Head of caudate nucleus (tissue), 42 donors: ENCODE results near the gene NGEF.
"Not testable (repeated sequence)": the region's sequence is repeated elsewhere in the genome, so short reads cannot be mapped to it uniquely, and the experiment has no call there.

ENCODE experiments used
- DNase-seq, 42 donors: peaks; one replicate each; pipeline versions ENCODE4 v3.0.0 to v3.0.0-alpha.2; 2020 to 2021; ENCODE audit warnings: mixed read lengths in 7 of 42
- intact Hi-C: fragments of 100-400 bp; cut with DNase I; formaldehyde crosslinking; loops from one replicate; pipeline ENCODE4 v1.15.0; 2022

Gene NGEF

DNA sequence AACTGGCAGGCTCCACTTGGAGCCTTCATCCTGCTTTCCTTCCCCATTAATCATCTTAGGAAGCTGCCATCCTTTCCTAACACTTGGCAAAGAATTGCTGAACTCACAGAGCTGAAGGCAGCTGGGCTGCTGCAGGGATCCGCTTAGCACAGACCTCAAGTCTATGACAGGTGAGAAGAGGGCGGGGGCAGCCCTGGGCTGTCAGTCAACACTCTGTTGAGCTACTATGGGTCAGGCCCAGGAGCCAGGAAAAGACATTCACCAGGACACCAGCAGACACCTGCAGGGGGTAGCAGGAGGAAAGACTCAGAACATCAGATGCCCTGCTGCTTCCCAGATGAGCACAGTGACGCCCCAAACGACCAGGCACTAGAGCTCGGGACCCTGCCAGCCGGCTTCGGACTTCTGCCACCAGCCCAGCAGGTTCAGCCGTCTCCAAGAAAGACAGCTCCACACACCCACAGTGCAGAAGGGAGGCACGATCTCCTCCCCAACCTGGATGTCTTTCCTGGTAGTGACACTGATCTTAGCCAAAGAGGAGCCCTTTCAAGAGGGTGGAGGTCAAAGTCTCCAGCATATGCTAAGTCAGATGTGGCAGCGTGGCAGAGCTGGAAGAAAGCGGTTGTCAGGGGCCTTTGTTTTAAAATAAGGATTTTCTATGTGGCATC lies 87.8 kb downstream of the NGEF start:
- DNase-seq, result peak in 23 of 42 donors; percentile 42 to 80 (median 57)
- intact Hi-C loops, result no loop called here

GRCh38 chr2:232924433-232924832 lies 88.6 kb downstream of the NGEF start:
- peak in 2 of 42 donors; percentile 10 to 32 for DNase-seq
- intact Hi-C loops, result no loop called here

DNA sequence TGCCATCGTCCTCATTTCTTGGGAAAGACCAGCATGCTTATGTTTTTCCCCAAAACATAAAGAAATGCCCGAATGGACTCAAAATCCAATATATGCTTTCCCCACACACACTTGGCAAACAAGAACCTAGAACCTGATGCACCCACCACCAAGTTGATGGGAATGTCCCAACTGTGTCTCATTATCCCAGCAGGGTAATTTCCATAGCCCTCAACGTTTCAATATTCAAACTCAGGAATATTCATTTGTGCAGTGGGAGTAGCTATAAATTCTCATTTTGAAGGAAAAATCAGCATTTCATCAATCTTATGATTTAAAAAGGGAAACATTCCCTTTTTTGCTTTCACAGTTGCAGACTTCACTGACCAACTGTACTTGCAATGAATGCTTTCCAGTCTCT lies 92.3 kb downstream of the NGEF start:
- peak in 1 of 42 donors; percentile 13 for DNase-seq
- intact Hi-C loops, result no loop called here

GRCh38 chr2:232920055-232920454 lies 93.0 kb downstream of the NGEF start:
- DNase-seq, result peak in 4 of 42 donors; percentile 11 to 43 (median 32)
- intact Hi-C loops, result no loop called here

DNA sequence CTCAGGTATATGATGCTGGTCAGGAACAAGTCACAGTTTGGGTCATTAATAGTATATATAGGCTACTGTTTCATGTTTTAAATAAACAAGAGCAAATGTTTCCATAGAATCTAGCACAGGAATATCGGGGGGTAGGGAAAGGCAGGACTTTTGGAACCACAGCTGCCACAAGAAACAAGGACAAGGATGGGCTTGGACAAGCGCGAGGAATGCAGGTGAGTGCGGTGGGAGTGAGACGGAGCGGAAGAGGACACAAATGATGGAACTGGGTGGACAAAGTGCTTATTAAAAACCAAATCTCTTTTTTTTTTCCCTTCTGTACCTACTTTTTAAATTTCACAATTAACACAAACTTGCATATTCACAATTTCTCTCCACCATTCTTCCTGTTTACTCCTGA lies 93.9 kb downstream of the NGEF start:
- intact Hi-C loops, result no loop called here
- peak in 5 of 42 donors; percentile 4 to 31 (median 14) for DNase-seq

DNA sequence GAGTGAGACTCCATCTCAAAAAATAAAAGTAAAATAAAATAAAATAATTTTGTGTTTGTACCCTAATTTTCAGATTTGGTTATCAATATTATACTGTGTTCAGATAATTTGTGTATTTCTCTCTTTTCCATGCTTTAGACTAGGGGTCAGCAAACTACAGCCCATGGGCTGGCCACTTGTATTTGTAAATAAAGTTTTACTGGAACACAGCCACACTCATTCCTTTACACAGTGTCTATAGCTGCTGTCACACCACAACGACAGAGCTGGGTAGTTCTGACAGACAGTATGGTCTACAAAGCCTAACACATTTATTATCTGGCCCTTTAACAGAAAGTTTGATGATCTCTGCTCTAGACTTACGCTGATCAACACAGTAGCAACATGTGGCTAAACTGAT lies 99.2 kb downstream of the NGEF start:
- peak in 3 of 42 donors; percentile 3 to 11 (median 4) for DNase-seq
- intact Hi-C loops, result no loop called here

DNA sequence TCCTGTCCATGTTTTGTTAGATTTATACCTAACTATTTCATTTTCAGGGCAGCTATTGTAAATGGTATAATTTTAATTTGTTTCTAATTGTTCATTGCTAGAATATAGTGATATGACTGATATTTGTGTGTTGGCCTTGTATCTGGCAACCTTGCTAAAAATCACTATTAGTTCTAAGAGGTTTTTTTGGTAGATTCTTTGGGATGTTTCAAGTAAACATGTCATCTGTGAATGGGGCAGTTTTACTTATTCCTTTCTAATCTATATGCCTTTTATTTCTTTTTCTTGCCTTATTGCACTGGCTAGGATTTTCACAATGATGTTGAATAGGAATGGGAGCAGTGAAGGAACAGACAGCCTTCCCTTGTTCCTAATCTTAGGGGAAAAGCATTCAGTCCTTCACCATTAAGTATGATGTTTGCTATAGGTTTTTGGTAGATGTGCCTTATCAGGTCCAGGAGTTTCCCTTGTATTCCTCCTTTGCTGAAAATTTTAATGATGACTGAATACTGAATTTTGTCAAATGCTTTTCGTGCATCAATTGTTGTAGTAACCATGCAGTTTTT lies 101.3 kb downstream of the NGEF start:
- no peak for DNase-seq
- intact Hi-C loops, result no loop called here

- DNase-seq, result peak in 8 of 42 donors; percentile 2 to 32 (median 13)
- intact Hi-C loops, result no loop called here
These were observed 102.7 kb downstream of the NGEF start for GRCh38 chr2:232910376-232910775.

DNA sequence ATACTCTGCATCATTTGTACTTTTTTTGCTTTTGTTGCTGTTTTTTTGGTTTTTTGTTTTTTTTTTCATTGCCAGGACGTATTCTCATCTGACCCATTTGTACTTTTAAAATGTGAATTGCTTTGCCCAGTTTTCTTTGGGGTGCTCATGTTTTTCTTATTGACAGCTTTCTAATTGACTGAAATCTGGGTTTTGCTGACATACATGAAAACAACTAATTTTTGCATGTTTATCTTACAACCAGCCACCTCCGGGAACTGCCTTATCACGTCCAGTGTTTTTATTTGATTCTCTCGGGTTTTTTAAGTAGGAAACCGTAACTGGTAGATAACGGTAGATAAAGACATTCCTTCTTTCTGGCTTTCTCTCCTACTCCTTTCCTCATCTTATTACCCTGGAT lies 104.4 kb downstream of the NGEF start:
- intact Hi-C loops, result no loop called here
- DNase-seq, result peak in 1 of 42 donors; percentile 2

DNA sequence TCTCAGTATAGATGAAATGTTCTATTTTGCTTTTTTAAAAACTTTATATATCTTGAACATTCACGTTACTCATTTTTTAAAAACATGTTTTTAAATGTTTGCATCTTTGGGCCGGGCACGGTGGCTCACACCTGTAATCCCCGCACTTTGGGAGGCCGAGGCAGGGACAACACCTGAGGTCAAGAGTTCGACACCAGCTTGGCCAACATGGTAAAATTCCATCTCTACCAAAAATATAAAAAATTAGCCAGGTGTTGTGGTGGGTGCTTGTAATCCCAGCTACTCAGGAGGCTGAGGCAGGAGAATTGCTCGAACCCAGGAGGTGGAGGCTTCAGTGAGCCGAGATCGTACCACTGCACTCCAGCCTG lies 105.4 kb downstream of the NGEF start:
- intact Hi-C loops, result not testable (repeated sequence)
- peak in 8 of 42 donors; percentile 3 to 45 (median 11) for DNase-seq

GRCh38 chr2:232906867-232907717 lies 106.0 kb downstream of the NGEF start:
- intact Hi-C loops, result not testable (repeated sequence)
- DNase-seq, result peak in 5 of 42 donors; percentile 0 to 33 (median 3)

DNA sequence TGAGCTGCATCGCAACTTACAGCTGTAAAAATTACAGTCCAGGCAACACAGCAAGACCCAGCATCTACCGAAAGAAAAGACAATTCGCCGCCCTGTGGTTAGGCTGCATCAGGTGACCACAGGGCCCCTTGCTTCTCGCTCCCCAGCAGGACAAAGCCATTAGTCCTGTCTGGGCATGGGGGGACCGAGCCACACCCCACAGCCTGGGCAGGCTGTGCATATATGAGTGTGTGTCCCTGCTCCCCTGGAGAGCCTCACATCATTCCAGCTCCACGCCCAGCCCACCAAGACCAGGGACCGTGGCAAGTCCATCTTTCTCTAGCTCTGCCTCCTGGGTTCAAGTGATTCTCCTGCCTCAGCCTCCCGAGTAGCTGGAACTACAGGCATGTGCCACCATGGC lies 109.1 kb downstream of the NGEF start:
- peak in 10 of 42 donors; percentile 0 to 34 (median 8) for DNase-seq
- intact Hi-C loops, result no loop called here

DNA sequence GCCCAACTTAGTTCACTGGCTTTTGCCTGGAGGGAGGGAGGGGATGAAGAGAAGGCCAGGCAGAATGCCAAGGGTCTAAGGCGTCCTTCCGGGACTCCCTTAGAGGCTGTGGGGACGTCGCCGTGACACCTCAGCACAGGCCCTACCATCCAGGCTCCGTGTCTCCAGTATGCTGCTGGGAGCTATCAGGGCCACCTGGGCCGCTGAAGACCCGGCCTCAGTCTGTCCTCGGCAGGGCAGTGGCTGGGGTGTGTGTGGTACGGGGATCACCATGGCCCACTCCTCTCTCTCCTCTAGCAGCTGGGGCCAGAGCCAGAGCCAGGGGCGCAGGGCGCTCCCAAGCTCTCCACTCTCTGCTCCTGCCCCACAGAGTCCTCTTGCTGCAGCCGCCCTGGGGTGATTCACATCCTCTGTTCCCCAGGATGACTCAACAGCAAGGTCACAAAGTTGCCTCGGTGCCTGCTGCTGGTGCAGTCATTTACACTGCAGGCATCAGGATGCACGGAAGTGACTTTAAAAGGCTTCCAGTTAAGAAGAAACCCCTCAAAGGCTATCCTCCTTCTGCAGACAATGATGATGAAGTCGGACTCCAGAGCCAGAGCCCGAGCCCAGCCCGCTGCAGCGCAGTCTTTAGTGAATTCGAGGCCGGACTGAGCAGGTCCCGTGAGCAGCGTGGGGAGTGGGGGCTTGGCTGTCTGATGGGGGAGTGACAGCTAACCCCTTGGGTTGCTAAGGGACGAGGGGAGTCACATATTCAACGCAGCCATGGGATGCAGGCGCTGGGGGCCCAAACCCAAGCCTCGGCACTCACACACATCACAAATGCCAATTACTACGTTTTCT lies 111.1 kb downstream of the NGEF start:
- intact Hi-C loops, result no loop called here
- DNase-seq, result peak in 33 of 42 donors; percentile 39 to 91 (median 68)

- DNase-seq, result peak in 14 of 42 donors; percentile 6 to 45 (median 16)
- intact Hi-C loops, result no loop called here
These were observed 112.0 kb downstream of the NGEF start for GRCh38 chr2:232900811-232901735.

GRCh38 chr2:232898592-232899543 lies 114.2 kb downstream of the NGEF start:
- peak in 17 of 42 donors; percentile 5 to 44 (median 16) for DNase-seq
- intact Hi-C loops, result no loop called here

DNA sequence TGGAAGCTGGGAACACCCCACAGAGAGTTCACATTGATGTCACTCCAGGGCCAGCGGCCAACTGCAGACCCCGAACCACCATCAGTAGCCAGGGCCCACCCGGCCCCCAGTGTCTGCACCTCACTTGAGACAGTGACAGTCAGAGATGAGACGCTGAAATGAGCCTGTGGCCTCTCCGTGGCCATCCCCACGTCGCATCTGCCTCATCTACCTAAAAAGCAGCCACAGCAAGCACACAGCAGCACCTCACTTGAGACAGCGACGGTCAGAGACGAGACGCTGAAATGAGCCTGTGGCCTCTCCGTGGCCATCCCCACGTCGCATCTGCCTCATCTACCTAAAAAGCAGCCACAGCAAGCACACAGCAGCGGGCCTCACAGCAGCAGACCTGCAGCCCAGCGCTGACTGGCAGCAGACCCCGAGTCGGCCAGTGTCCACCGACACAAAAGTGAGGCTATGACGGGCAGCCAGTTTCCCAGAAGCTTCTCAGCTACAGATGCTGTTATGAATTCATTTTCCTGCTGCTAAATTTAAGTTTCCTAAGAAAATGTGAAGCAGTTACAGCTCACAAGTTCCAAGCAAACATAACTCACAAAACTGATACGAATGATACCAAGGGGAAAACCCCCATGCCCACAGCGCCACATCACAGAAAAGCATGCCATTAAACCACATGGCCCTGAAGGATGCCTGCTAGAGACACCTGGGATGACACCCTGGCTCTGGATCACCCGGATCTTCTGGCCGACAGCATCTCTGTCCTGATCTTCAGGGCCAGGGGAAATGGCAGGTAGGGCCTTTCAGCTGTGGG lies 115.3 kb downstream of the NGEF start:
- DNase-seq, result peak in 14 of 42 donors; percentile 1 to 38 (median 14)
- intact Hi-C loops, result no loop called here
